ENCODE results near the gene SERPINA4.

SERPINA4 gene

GRCh38 chr14:94542811-94543440, 18.3 kb upstream of the SERPINA4 start:
- DNase-seq: no peak

- no peak for DNase-seq
Observed at GRCh38 chr14:94543449-94544124, 17.7 kb upstream of the SERPINA4 start.

DNA sequence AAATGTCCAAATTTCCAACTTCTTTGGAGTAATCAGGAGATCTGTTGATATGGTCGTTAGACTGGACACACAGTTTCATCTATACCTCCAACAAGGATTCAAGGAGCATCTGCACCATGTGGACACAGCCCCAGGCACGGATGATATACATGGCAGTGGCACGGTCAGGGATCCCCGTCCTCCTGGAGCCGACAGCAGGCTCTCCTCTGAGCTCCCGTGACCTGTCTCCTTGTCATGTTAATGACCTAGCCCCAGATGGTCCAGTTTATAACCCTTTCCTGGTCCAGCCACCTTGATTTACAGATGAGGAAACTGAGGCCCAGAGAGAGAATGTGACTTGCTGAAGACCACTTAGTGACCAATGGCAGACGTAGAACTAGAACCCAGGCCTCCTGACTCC, 16.5 kb upstream of the SERPINA4 start:
- DNase-seq: no peak

DNA sequence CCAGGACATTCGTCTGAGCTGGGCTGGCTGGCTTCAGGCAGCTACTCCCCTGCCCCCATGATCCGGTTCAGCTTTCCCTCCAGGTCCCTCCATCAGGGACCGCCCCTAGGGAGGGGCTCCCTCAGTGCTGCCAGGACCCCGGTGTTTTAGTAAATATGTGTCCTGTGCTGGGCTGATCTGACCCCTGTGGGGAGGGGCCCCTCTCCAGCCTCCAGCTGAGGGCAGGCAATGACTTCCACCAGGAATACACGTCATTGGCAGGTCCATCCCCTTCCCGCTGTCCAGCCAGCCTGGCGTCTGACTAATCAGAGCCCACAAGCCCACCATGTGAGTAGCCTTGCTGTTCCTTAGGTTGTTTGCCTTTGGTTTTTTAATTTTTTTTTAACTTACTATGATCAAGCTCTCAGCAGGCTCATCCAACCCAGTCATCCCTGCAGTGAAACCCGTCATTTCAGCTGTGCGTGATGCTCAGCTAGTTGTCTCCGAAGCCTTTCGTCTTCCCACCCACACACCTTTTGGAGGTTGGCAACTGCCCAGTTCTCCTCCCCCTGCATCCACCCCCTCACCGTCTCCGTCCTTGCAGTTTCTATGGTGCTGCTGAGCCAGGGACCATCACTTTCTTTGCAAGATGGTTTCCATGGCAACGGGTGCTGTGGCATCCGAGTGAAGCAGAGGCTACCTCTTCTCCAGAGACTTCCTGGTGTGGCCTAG, 16.0 kb upstream of the SERPINA4 start:
- DNase-seq: no peak

DNA sequence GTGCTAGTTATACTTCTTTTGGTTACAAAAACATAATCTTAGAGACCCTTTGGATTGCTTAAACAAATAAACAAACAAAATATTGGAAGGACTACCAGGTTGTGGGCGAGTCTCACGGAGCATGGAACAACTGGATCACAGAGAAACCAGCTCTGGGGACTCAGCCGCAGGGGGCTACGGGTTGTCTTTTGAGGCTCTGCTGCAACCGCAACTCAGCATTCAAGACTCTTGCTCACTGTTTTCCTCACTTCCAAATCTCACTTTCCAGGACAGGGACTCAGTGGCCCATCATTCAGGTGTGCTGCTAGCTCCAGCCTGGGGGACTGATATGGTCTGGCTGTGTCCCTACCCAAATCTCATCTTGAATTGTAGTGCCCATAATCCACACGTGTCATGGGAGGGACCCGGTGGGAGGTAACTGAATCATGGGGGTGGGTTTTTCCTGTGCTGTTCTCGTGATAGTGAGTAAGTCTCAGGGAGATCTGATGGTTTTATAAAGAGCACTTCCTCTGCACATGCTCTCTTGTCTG, 14.0 kb upstream of the SERPINA4 start:
- DNase-seq: no peak

- DNase-seq: no peak
Observed at GRCh38 chr14:94547726-94548125, 13.5 kb upstream of the SERPINA4 start.

- DNase-seq: no peak
Observed at GRCh38 chr14:94548131-94548998, 12.9 kb upstream of the SERPINA4 start.

DNA sequence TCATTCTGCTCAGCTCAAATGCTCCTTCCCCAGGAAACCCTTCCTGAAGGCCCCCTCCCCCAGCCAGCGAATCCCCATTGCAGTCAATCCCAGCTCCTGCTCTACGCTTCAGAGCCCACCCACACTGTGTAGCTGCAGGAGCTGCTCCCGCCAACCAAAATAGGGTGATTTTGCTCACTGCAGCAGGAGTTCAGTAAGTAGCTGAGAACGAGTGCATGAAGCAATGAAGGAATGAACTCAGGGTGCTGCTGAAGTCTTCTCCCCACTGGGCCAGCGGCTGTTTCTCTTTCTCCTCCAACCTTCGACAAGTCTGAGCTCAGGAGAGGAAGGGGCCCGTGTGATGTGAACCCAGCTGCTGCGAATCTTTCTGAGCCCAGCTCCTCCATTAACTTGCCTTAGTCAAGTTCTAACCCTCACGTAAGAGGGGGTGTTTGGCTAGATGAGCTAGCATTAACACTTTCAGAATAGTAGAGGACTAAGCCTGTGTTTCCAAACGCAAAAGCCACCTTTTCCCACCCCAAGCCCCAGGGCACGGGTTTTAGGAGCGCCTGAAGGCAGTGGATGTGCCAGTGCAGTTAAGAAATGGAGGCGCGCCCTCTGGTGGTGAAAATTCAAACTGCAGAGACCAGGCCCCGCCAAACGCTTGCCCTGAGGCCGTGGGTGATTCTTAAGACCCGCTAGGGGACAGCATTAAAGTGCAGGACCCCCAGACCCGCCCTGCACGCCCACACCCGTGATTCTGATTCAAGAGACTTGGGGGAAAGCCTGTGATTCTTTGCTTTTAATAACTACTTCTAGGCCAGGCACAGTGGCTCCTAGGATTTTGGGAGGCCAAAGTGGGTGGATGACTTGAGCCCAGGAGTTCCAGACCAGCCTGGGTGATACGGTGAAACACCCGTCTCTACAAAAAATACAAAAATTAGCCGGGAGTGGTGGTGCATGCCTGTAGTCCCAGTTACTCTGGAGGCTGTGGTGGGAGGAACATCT, 11.9 kb upstream of the SERPINA4 start:
- peak; percentile 18 for DNase-seq

DNA sequence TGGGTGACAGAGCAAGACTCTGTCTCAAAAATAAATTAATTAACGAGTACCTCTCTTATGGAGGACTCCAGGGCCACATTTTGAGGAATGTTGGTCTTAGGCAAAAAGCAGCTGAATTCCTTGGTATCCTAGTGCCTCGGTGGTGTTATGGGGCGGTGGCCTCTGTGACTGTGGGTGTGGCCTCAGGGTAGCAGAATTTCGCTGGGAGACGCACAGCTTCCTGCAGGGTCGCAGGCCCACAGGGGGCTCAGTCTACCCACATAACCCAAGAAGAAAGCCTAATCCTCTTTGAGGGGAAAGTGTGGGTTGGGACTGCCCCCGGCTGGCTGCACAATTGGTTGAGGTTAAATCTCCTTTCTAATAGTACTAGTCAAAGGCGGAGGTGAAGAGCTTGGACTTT, 11.2 kb upstream of the SERPINA4 start:
- no peak for DNase-seq

DNA sequence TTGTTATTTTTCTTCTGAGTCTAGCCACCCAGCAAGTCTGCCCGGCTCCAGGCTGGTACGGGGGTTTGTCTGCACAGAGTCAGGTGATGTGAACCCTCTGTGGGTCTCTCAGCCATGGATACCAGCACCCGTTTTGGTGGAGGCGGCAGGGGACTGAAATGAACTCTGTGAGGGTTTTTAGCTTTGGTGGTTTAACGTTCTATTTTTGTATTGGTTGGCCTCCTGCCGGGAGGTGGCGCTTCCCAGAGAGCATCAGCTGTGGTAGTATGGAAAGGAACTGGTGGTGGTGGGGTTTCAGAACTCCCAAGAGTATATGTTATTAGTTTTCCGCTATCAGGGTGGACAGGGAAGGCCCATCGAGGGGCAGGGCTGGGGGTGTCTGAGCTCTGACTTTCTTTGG, 5.3 kb upstream of the SERPINA4 start:
- DNase-seq: no peak

- no peak for DNase-seq
Observed at GRCh38 chr14:94557327-94557726, 3.9 kb upstream of the SERPINA4 start.

- DNase-seq: no peak
Observed at GRCh38 chr14:94558842-94559241, 2.4 kb upstream of the SERPINA4 start.

GRCh38 chr14:94559638-94560290, 1.5 kb upstream of the SERPINA4 start:
- DNase-seq: no peak

- DNase-seq: no peak
Observed at GRCh38 chr14:94560291-94560665, 964 bp upstream of the SERPINA4 start.

- DNase-seq: no peak
Observed at GRCh38 chr14:94561656-94562010, 391 bp downstream of the SERPINA4 start.

DNA sequence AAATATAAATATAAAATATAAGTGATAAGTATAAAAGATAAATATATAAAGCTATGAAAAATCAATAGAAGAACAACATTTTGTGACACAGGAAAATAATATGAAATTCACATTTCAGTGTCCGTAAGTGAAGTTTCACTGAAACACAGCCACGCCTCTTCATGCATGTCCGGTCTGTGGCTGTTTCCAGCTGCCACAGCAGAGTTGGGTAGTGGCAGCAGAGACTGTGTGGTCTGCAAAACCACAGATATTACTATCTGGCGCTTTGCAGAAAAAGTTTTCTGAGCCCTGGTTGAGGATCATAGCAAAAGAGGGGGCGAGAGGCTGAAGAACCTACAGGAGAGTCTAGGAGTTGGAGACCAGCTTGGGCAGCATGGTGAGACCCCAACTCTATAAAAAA, 780 bp downstream of the SERPINA4 start:
- no peak for DNase-seq

GRCh38 chr14:94562941-94563883, 2.0 kb downstream of the SERPINA4 start:
- no peak for DNase-seq

GRCh38 chr14:94564381-94564780, 3.1 kb downstream of the SERPINA4 start:
- DNase-seq: no peak

DNA sequence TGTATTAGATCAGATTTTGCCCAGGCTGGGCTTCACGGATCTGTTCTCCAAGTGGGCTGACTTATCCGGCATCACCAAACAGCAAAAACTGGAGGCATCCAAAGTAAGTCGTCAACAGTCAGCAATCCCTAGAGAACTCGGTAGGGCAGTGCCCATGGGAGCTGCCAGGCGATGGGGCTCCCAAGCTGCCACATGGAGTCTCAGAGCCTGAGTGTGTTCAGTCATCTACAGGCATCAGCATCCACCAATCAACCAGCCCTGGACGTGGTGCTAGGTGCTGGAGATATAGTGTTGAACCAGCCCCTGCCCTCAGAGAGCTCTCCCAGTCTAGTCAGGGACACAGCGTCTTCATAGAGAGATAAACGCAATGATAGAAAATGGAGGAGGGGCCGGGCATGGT, 6.9 kb downstream of the SERPINA4 start:
- no peak for DNase-seq

DNA sequence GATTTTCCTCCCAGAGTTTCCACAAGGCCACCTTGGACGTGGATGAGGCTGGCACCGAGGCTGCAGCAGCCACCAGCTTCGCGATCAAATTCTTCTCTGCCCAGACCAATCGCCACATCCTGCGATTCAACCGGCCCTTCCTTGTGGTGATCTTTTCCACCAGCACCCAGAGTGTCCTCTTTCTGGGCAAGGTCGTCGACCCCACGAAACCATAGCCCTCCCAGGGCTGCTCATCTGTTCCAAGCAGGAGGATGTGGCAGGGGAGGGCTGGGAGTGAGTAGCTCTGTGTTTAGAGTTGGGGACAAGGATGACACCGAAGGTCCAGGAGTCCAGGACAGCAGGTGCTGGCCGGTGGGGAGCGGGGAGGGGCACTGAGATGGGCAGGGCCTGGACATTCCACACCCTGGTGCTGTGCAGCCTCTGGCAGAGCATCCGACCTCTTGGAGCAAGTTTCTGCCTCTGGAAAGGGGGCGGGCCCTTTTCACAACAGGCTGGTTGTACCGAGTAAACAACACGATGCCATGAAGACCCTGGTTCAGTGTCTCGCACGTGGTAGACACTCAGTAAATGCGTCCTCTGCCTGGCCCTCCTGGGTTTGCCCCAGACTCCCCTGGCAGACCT, 8.2 kb downstream of the SERPINA4 start:
- DNase-seq: no peak
